ENCODE measurements around the gene RDH8. TPM values are rescaled to one million over a fixed set of nuclear protein-coding genes. Genes with fewer than 3 reads are reported as not detected.

Gene RDH8
- total and polyA plus RNA-seq, 2 donors (not counting 3 experiments of a cell fraction or from before 2014, with no cell fraction given): not detected

DNA sequence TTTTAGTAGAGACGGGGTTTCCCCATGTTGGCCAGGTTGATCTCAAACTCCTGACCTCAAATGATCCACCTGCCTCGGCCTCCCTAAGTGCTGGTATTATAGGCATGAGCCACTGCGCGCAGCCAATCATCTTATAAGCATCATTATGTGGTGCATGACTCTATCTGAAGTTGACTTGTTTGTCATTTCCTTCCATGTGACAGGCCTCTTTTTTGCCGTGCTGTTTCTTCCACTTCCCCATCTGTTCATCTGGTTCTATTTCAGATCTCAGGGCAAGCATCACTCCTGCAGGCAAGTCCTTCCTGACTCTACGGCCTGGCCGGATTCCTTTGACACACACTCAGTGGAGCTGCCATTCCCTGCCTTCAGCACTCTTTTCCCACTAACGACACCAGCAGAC is 18.2 kb upstream of the RDH8 start:
- CTCF ChIA-PET: no interaction called here
- POLR2A ChIA-PET: no interaction called here
- FAIRE-seq: no peak

More for the DNA sequence above, 18.2 kb upstream of the RDH8 start:
- no TSS peak for BruUV-seq (replicated peaks)
- no peaks in the 10 kb centered on the region for H3K4me1 ChIP-seq (ENCODE audit: control insufficient read depth, extremely low read depth, insufficient read depth, low read length)
- TF ChIP-seq EZH2 (IDR thresholded peaks at IDR 0.05; ENCODE audit: borderline replicate concordance, low read depth, low read length, severe bottlenecking): no peak
- TF ChIP-seq JUN (IDR thresholded peaks at IDR 0.05; ENCODE audit: borderline replicate concordance, insufficient read depth, insufficient read length, low read depth): no peak
- TF ChIP-seq, protein P1, sequence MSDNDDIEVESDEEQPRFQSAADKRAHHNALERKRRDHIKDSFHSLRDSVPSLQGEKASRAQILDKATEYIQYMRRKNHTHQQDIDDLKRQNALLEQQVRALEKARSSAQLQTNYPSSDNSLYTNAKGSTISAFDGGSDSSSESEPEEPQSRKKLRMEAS (IDR thresholded peaks at IDR 0.05; ENCODE audit: insufficient read depth, insufficient read length): no peak
- no peak for TF ChIP-seq MYC (IDR thresholded peaks at IDR 0.05; ENCODE audit: low read depth, low read length)
- TF ChIP-seq POLR2A (IDR thresholded peaks at IDR 0.05; ENCODE audit: low read depth, low read length): no peak
- TF ChIP-seq GATA2 (IDR thresholded peaks at IDR 0.05; ENCODE audit: insufficient read depth, insufficient read length, low read depth, low read length): no peak
- no peak for TF ChIP-seq FOS (IDR thresholded peaks at IDR 0.05; ENCODE audit: borderline replicate concordance, insufficient read depth, low read length)
- TF ChIP-seq, protein P2, sequence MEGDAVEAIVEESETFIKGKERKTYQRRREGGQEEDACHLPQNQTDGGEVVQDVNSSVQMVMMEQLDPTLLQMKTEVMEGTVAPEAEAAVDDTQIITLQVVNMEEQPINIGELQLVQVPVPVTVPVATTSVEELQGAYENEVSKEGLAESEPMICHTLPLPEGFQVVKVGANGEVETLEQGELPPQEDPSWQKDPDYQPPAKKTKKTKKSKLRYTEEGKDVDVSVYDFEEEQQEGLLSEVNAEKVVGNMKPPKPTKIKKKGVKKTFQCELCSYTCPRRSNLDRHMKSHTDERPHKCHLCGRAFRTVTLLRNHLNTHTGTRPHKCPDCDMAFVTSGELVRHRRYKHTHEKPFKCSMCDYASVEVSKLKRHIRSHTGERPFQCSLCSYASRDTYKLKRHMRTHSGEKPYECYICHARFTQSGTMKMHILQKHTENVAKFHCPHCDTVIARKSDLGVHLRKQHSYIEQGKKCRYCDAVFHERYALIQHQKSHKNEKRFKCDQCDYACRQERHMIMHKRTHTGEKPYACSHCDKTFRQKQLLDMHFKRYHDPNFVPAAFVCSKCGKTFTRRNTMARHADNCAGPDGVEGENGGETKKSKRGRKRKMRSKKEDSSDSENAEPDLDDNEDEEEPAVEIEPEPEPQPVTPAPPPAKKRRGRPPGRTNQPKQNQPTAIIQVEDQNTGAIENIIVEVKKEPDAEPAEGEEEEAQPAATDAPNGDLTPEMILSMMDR (IDR thresholded peaks at IDR 0.05; ENCODE audit: extremely low read depth in 1 of 2, insufficient read depth in 1 of 2, low read depth in 1 of 2, low read length in 2 of 2): no peak
- TF ChIP-seq POLR2AphosphoS5 (IDR thresholded peaks at IDR 0.05; ENCODE audit: insufficient read depth, low read depth, low read length): no peak
- H3K27me3 ChIP-seq (ENCODE audit: control insufficient read depth in 2 of 2, insufficient read depth in 2 of 2, low read length in 2 of 2): no peaks in the 10 kb centered on the region
- no peak overlapping the region for H2AFZ ChIP-seq (ENCODE audit: low read depth, low read length)
- H3K9me1 ChIP-seq (replicated peaks; ENCODE audit: control insufficient read depth, extremely low read depth, insufficient read depth, low read length): no peaks in the 10 kb centered on the region
- H3K79me2 ChIP-seq (ENCODE audit: control insufficient read depth, insufficient read depth, low read length): no peaks in the 10 kb centered on the region
- H3K4me3 ChIP-seq (replicated peaks in 1 of 3; ENCODE audit: insufficient read depth in 1 of 3, low read depth in 1 of 3, low read length in 3 of 3): no peak overlapping the region
- H3K9me3 ChIP-seq (replicated peaks; ENCODE audit: control insufficient read depth, insufficient read depth, low read length): no peaks in the 10 kb centered on the region
- no peak overlapping the region for H3K4me2 ChIP-seq (ENCODE audit: insufficient read depth, low read length)
- no peak overlapping the region for H3K27ac ChIP-seq (ENCODE audit: insufficient read depth, low read depth, low read length)
- intact Hi-C loops (cut with micrococcal nuclease) (no loop called here), dilution Hi-C loops (cut with MboI; ENCODE audit: extremely low pct_ligation_motif_present, low sequenced_read_pairs) (no loop called here)
- no peak overlapping the region for H3K9ac ChIP-seq (replicated peaks; ENCODE audit: extremely low read depth, insufficient read depth, low read length)
- no peaks in the 10 kb centered on the region for H3K36me3 ChIP-seq (ENCODE audit: control insufficient read depth in 2 of 2, extremely low read depth in 1 of 2, insufficient read depth in 2 of 2, low read length in 2 of 2)
- no peaks in the 10 kb centered on the region for H4K20me1 ChIP-seq (replicated peaks; ENCODE audit: control insufficient read depth, extremely low read depth, insufficient read depth, low read length)
- no peak for DNase-seq (ENCODE audit: low read depth, low spot score)

Measured in endothelial cell of umbilical vein (primary cell).